ENCODE measurements around the gene PPFIA3. TPM values are rescaled to one million over a fixed set of nuclear protein-coding genes. Genes with fewer than 3 reads are reported as not detected.
A peak's percentile ranks its signal among the peaks of the same experiment; 100 is the strongest.
"Not testable (repeated sequence)": the region's sequence is repeated elsewhere in the genome, so short reads cannot be mapped to it uniquely, and the experiment has no call there.

Gene PPFIA3
- total RNA-seq, 1 donor from 2014 or later: 5.0 TPM

DNA sequence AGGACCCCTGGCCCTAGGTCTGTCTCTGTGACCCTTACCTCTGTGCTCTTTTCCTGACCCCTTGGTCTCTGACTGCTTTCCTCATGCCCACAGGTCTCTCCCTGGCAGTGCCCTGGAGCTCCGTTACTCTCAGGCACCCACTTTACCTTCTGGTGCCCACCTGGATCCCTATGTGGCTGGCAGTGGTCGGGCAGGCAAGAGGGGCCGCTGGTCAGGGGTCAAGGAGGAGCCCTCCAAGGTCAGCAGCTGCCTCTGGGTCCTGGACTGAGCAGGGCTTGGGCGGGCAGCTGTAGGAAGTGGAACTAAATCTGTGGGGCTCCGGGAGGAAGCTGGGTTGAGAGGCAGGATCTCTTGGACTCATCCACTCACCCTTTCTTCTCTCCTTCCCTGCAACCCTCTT, 16.3 kb downstream of the PPFIA3 start:
- DNase-seq (ENCODE audit: low spot score): no peak
- peaks cover 10% of the 10 kb centered on the region for H3K4me1 Mint-ChIP-seq (ENCODE audit: low read depth)
- H3K9me3 Mint-ChIP-seq: no peaks in the 10 kb centered on the region
- no peak overlapping the region for H3K4me3 Mint-ChIP-seq (ENCODE audit: low read depth)
- intact Hi-C loops (cut with micrococcal nuclease): no loop called here
- H3K27ac Mint-ChIP-seq: no peak overlapping the region
- H3K27me3 Mint-ChIP-seq (ENCODE audit: low read depth): no peaks in the 10 kb centered on the region
- no peaks in the 10 kb centered on the region for H3K36me3 Mint-ChIP-seq (ENCODE audit: low read depth)

DNA sequence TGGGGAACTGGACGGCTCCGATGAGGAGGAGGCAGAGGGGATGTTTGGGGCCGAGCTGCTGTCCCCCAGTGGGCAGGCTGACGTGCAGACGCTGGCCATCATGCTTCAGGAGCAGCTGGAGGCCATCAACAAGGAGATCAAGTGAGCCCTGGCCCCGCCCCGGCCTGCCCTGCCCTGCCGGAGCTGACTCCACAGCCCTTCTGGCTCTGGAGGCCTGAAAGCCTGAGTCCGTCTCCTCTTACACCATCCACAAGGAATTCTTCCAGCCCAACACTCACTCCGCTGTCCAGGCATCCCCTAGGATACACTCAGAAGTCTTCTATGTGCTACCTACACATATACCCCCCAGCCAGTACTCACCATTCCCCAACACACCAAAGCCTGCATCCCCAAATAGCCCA, 17.4 kb downstream of the PPFIA3 start:
- no peak for DNase-seq (ENCODE audit: low spot score)
- H3K36me3 Mint-ChIP-seq (ENCODE audit: low read depth): no peaks in the 10 kb centered on the region
- peaks cover 10% of the 10 kb centered on the region for H3K4me1 Mint-ChIP-seq (ENCODE audit: low read depth)
- H3K27ac Mint-ChIP-seq: no peak overlapping the region
- no peaks in the 10 kb centered on the region for H3K27me3 Mint-ChIP-seq (ENCODE audit: low read depth)
- intact Hi-C loops (cut with micrococcal nuclease): no loop called here
- H3K4me3 Mint-ChIP-seq (ENCODE audit: low read depth): no peak overlapping the region
- no peaks in the 10 kb centered on the region for H3K9me3 Mint-ChIP-seq

DNA sequence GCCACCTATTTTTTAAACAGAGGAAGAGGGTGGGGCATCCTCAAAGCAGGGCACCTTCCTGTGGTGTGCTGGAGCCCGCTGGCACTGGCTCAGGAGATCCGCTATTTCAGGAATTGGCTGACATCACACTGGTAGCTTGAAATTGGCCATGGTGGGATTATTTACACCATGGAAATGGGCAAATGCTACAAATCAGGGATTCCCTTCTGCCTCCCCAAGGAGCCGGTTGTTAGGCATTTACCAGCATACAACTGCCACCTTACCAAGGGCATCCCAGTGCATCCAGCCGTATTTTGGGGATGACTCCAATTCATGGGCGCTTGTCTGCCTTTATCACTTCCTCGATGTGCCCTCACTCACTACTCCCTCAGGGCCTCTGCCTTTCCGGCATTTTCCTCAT, 21.6 kb downstream of the PPFIA3 start:
- H3K36me3 Mint-ChIP-seq (ENCODE audit: low read depth): no peaks in the 10 kb centered on the region
- no peak for DNase-seq (ENCODE audit: low spot score)
- H3K9me3 Mint-ChIP-seq: no peaks in the 10 kb centered on the region
- H3K27ac Mint-ChIP-seq: no peak overlapping the region
- H3K4me1 Mint-ChIP-seq (ENCODE audit: low read depth): peaks cover 19% of the 10 kb centered on the region
- intact Hi-C loops (cut with micrococcal nuclease): loop anchor here (10.0 kb wide), 1 partner anchor 146 kb away; the partner anchor contains the start of genes GYS1 and RUVBL2
- H3K4me3 Mint-ChIP-seq (ENCODE audit: low read depth): no peak overlapping the region
- H3K27me3 Mint-ChIP-seq (ENCODE audit: low read depth): no peaks in the 10 kb centered on the region

DNA sequence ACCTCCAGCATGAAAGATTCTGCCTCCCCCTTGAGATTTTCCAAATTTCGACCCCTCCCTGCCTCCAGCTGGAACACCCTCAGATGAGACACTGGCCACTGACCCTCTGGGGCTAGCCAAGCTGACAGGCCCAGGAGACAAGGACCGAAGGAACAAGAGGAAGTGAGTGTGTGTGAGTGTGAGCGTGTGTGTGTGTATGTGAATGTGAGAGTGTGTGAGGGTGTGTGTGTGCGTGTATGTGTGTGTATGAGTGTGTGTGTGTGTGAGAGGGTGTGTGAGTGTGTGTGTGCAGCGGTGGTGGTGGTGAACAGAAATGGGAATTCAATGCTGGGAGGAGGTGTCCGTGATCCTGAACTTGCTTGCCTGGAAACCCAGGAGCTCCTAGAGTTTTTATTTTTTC, 22.0 kb downstream of the PPFIA3 start:
- H3K4me1 Mint-ChIP-seq (ENCODE audit: low read depth): peaks cover 19% of the 10 kb centered on the region
- no peak for DNase-seq (ENCODE audit: low spot score)
- intact Hi-C loops (cut with micrococcal nuclease): loop anchor here (10.0 kb wide), 1 partner anchor 147 kb away; the partner anchor contains the start of genes GYS1 and RUVBL2
- no peaks in the 10 kb centered on the region for H3K9me3 Mint-ChIP-seq
- H3K4me3 Mint-ChIP-seq (ENCODE audit: low read depth): peak overlapping the region; percentile 6
- H3K27ac Mint-ChIP-seq: no peak overlapping the region
- H3K27me3 Mint-ChIP-seq (ENCODE audit: low read depth): peaks cover 2% of the 10 kb centered on the region
- H3K36me3 Mint-ChIP-seq (ENCODE audit: low read depth): no peaks in the 10 kb centered on the region

DNA sequence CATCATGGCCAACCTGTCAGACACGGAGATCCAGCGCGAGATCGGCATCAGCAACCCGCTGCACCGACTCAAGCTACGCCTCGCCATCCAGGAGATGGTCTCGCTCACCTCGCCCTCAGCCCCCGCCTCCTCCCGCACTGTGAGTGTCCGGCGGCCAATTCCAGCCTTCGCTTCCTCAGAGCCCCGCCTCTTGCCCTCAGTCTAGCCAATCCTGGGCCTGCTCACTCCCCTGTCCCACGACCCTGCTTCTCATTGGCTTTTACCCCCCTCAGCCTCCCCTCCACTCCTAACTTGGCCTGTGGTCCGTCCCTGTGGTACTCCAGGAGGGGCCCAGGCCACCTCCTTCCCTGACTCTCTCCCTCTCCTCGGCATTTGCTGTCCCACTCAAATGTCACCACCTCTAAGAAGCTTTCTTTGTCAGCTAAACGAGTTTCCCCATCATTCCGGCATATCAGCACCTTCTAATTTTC, 23.6 kb downstream of the PPFIA3 start:
- Mint-ChIP-seq H3K4me3 (ENCODE audit: low read depth) (peak overlapping the region; percentile 86), H3K36me3 (ENCODE audit: low read depth) (no peaks in the 10 kb centered on the region), H3K4me1 (ENCODE audit: low read depth) (peaks cover 20% of the 10 kb centered on the region), H3K9me3 (no peaks in the 10 kb centered on the region), H3K27ac (no peak overlapping the region), H3K27me3 (ENCODE audit: low read depth) (peaks cover 12% of the 10 kb centered on the region)
- peak; percentile 78 for DNase-seq (ENCODE audit: low spot score)
- intact Hi-C loops (cut with micrococcal nuclease): loop anchor here (10.0 kb wide), 1 partner anchor 148 kb away; the partner anchor contains the start of genes GYS1 and RUVBL2

DNA sequence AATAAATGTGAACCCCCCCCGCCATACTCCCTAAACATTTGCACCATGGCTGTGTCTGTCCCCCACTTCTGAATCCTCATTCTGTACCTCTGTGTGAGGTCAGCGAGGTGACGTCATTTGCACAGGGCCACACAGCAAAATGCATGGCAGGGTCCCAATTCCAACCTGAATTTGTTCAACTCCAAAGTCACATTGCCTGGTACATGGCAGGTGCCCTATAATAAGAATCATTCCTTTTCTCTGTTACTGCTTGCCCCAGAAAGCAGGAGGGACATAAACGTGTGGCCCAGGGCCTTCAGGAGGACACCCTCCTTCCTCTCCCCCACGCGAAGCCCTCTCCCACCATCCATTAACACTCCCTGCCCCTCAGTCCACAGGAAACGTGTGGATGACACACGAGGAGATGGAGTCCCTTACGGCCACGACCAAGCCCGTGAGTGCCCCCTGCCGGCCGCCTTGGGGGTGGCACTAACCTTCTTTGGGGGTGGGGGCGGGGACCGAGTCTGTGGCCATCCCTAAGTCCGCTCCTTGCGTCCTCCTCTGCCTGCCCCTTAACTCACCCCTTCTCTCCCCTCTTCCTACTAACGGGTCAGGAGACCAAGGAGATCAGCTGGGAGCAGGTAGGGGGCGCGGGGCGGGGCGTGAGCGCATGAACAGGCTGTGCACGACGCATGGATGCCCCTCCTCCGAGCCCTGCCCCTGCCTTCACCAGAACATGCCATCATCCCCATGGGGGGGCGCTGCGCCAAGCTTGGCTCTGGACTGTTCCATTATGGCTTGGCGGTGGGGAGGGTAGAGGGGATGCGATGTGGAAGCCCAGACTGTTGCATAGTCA, 26.4 kb downstream of the PPFIA3 start:
- H3K4me1 Mint-ChIP-seq (ENCODE audit: low read depth): peaks cover 33% of the 10 kb centered on the region
- no peaks in the 10 kb centered on the region for H3K9me3 Mint-ChIP-seq
- H3K27me3 Mint-ChIP-seq (ENCODE audit: low read depth): peaks cover 31% of the 10 kb centered on the region
- intact Hi-C loops (cut with micrococcal nuclease): loop anchor here (1.0 to 10.0 kb wide), 5 partner anchors 33 to 151 kb away; partner anchors contain the start of genes GYS1, LIN7B and RUVBL2
- H3K36me3 Mint-ChIP-seq (ENCODE audit: low read depth): no peaks in the 10 kb centered on the region
- H3K4me3 Mint-ChIP-seq (ENCODE audit: low read depth): peak overlapping the region; percentile 64
- H3K27ac Mint-ChIP-seq: peak overlapping the region; percentile 56
- peak; percentile 67 for DNase-seq (ENCODE audit: low spot score)

DNA sequence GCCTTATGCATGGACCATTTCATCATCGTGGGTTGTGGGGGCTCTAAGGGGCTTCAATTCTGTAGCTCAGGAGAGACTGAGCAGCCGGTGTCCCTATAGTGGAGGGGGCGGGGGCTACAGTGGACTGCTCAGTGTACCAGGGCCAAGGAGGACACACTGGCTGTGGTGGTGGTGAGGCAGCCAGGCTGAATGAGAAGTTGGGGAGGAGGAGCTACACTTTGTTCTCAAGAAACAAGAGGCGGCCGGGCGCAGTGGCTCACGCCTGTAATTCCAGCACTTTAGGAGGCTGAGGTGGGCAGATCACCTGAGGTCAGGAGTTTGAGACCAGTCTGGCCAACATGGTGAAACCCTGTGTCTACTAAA, 27.0 kb downstream of the PPFIA3 start:
- not testable (repeated sequence) for H3K4me3 Mint-ChIP-seq (ENCODE audit: low read depth); H3K9me3 Mint-ChIP-seq; DNase-seq (ENCODE audit: low spot score); H3K27ac Mint-ChIP-seq; H3K36me3 Mint-ChIP-seq (ENCODE audit: low read depth)
- intact Hi-C loops (cut with micrococcal nuclease): loop anchor here (5.0 to 10.0 kb wide), 4 partner anchors 34 to 152 kb away; partner anchors contain the start of genes GYS1, LIN7B and RUVBL2
- peaks cover 36% of the 10 kb centered on the region for H3K27me3 Mint-ChIP-seq (ENCODE audit: low read depth)
- peaks cover 33% of the 10 kb centered on the region for H3K4me1 Mint-ChIP-seq (ENCODE audit: low read depth)

DNA sequence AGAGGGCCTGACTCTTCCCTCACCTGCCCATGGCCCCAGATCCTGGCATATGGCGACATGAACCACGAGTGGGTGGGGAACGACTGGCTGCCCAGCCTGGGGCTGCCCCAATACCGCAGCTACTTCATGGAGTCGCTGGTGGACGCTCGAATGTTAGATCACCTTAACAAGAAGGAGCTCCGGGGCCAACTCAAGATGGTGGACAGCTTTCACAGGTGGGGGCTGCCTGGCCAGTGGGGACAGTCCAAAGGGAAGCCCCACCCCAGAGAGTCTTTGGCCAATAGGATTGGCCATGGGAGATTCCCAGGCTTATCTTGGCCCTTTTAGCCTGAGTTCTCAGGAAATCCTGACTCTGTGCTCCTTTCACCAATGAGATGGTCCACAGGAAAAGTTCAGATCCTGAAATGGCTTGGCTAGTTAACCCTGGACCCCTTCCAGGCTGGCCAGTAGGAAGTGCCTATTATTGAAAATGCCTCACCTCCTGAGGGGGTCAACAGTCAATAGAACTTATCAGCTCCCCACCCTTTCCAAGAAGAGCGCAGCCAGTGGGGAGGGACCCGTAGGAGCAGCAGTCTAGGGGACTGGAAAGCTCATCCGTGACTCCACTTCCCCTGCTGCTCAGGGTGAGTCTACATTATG, 28.8 kb downstream of the PPFIA3 start:
- H3K4me3 Mint-ChIP-seq (ENCODE audit: low read depth): peak overlapping the region; percentile 71

DNA sequence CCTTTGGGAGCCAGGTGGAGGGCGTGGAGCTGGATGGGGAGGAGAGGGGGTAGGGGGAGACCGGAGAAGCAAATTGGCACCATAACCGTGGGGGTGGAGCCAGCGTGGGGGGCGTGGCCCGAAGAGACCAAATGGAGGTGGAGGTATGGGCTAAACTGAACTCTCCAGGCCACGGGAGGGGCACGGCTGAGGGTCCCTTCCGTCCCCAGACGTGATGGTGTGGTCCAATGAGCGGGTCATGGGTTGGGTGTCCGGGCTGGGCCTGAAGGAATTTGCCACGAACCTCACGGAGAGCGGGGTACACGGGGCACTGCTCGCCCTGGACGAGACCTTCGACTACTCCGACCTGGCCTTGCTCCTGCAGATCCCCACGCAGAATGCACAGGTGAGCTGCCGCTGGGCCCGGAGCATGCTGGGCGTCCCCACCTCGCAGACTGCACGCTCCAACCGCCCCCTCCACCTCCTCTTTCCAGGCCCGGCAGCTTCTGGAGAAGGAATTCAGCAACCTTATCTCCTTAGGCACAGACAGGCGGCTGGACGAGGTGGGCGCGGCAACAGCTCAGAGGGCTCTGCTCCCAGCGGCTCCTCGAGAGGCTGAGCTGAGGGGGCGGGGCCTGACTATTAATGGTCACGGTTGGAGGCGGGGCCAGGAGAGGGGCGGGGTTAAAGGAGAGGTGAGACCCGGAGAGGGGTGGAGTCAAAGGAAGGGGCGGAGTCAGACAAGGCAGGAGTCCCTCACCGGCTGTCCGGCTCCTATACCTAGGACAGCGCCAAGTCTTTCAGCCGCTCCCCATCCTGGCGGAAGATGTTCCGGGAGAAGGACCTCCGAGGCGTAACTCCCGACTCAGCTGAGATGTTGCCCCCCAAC, 29.7 kb downstream of the PPFIA3 start:
- no peaks in the 10 kb centered on the region for H3K9me3 Mint-ChIP-seq
- intact Hi-C loops (cut with micrococcal nuclease): loop anchor here (5.0 to 10.0 kb wide), 4 partner anchors 37 to 154 kb away; partner anchors contain the start of genes GYS1, LIN7B and RUVBL2
- peaks cover 60% of the 10 kb centered on the region for H3K27me3 Mint-ChIP-seq (ENCODE audit: low read depth)
- H3K4me1 Mint-ChIP-seq (ENCODE audit: low read depth): peaks cover 22% of the 10 kb centered on the region
- peak; percentile 79 for DNase-seq (ENCODE audit: low spot score)
- no peak overlapping the region for H3K27ac Mint-ChIP-seq
- peak overlapping the region; percentile 71 for H3K4me3 Mint-ChIP-seq (ENCODE audit: low read depth)
- no peaks in the 10 kb centered on the region for H3K36me3 Mint-ChIP-seq (ENCODE audit: low read depth)

More for the DNA sequence above, 28.8 kb downstream of the PPFIA3 start:
- Mint-ChIP-seq H3K27ac (no peak overlapping the region), H3K27me3 (ENCODE audit: low read depth) (peaks cover 53% of the 10 kb centered on the region), H3K9me3 (no peaks in the 10 kb centered on the region), H3K4me1 (ENCODE audit: low read depth) (peaks cover 24% of the 10 kb centered on the region), H3K36me3 (ENCODE audit: low read depth) (no peaks in the 10 kb centered on the region)
- DNase-seq (ENCODE audit: low spot score): no peak
- intact Hi-C loops (cut with micrococcal nuclease): loop anchor here (5.0 to 10.0 kb wide), 4 partner anchors 36 to 153 kb away; partner anchors contain the start of genes GYS1, LIN7B and RUVBL2

DNA sequence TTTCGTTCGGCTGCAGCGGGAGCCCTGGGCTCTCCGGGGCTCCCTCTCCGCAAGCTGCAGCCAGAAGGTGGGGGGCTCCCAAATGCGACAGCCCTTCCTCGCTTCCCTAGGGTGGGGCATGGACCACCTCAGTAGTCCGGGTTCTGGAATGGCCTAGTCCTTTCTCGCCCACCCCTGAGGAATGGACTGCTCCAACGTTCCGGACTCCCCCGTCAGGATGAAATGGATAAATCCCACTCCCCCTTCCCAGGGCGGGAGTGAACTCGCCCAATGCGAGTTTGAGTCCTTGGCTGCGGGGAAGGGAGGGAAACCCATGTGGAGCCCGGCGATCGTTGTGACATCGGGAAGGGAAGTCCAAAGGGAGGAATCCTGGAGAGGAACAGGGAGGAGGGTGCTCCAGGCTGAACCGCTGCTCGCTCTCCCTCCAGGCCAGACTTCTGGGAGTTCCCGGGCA, 30.3 kb downstream of the PPFIA3 start:
- peaks cover 66% of the 10 kb centered on the region for H3K27me3 Mint-ChIP-seq (ENCODE audit: low read depth)
- H3K9me3 Mint-ChIP-seq: no peaks in the 10 kb centered on the region
- H3K4me1 Mint-ChIP-seq (ENCODE audit: low read depth): peaks cover 22% of the 10 kb centered on the region
- no peaks in the 10 kb centered on the region for H3K36me3 Mint-ChIP-seq (ENCODE audit: low read depth)
- H3K4me3 Mint-ChIP-seq (ENCODE audit: low read depth): peak overlapping the region; percentile 82
- no peak for DNase-seq (ENCODE audit: low spot score)
- intact Hi-C loops (cut with micrococcal nuclease): loop anchor here (5.0 to 10.0 kb wide), 4 partner anchors 37 to 155 kb away; partner anchors contain the start of genes GYS1, LIN7B and RUVBL2
- H3K27ac Mint-ChIP-seq: no peak overlapping the region

DNA sequence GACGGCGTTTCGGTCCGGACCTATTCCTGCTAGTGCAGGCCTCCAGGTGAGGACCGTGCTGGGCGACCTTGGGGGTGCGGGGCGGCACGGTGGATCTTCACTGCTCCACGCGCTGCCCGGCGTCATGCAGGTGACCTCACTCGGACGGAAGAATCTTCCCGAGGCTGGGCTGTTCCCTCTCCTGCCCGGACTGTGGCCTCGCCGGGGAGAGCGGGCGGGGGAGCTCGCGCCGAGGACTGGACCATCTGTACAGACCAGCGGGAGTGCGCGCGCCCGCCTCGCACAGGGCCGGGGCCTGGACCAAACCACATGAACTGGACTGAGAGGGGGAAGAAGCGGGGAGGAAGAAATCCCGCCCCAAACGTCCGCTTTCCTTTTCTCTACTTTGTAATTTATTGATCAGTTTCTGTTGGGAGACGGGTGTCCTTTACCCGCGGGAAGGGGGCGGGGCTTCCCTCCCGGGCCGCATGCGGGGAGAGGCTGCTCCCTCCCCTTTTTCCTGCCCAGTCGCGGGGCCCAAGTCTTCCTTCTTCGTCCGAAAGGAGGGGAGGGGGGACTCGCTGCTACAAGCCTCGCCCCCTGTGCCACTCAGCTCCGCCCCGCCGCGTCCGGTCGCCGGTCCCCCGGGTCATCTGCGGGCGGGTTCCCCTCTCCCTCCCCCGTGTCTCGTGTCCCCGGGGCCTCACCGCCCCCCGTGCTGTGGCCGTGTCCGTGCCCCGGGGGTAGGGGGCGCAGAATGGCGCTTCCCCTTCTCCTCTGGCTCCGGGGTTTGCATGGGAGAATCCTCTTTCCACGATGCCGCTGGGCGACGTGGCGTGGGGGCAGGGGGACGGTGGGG, 31.0 kb downstream of the PPFIA3 start:
- peaks cover 69% of the 10 kb centered on the region for H3K27me3 Mint-ChIP-seq (ENCODE audit: low read depth)
- H3K36me3 Mint-ChIP-seq (ENCODE audit: low read depth): no peaks in the 10 kb centered on the region
- H3K27ac Mint-ChIP-seq: no peak overlapping the region
- H3K4me3 Mint-ChIP-seq (ENCODE audit: low read depth): peak overlapping the region; percentile 82
- peaks cover 21% of the 10 kb centered on the region for H3K4me1 Mint-ChIP-seq (ENCODE audit: low read depth)
- peak; percentile 49 for DNase-seq (ENCODE audit: low spot score)
- H3K9me3 Mint-ChIP-seq: no peaks in the 10 kb centered on the region
- intact Hi-C loops (cut with micrococcal nuclease): no loop called here

Measured in activated T-helper 2 cell treated with anti-CD3 and anti-CD28 coated beads, Interferon-gamma antibody, Interleukin-2, Interleukin-4, amounts not matched to agents 10 μg/mL and 5 μg/mL and 100 μg/mL, durations not matched to agents 14 hours and 24 hours and 36 hours (primary cell).